Urinary bladder (tissue), 4 donors: ENCODE data around the gene MACF1. TPM values are rescaled to one million over a fixed set of nuclear protein-coding genes. Genes with fewer than 3 reads are reported as not detected.

Experiments used
- DNase-seq: peaks from one replicate; pipeline ENCODE4 v3.0.0-alpha.2; 2015; ENCODE audit errors: extremely low spot score
- H3K27ac ChIP-seq: one replicate; pipeline ENCODE4 v1.5.1; 2013; ENCODE audit warnings: low read depth, mild to moderate bottlenecking, moderate library complexity
- H3K36me3 ChIP-seq: one replicate; pipeline ENCODE4 v1.6.1; 2013; ENCODE audit warnings: mild to moderate bottlenecking, moderate library complexity; ENCODE audit not compliant: insufficient read depth
- H3K4me1 ChIP-seq: one replicate; pipeline ENCODE4 v1.6.1; 2013; ENCODE audit warnings: mild to moderate bottlenecking, moderate library complexity; ENCODE audit not compliant: insufficient read depth
- H3K4me3 ChIP-seq: one replicate; pipeline ENCODE4 v1.5.1; 2013; ENCODE audit warnings: low read depth, low read length
- WGBS: extraction: QIAGEN DNeasy Blood & Tissue Kit; methylation state at CpG from one replicate; pipeline ENCODE4 v1.1.7; 2013; 5-methylcytosine and 5-hydroxymethylcytosine counted together
- polyA plus RNA-seq: library from polyadenylated mRNA; stranded (reverse); fragments of 200-250 nt; gene quantifications from one replicate; pipeline ENCODE4 v1.2.3, GENCODE V29; 2013
- total RNA-seq: library from RNA; depleted of rRNA; stranded (reverse); fragments of >200 nt; gene quantifications from one replicate; pipeline ENCODE4 v1.2.3, GENCODE V29; 2014
- donor health status: healthy with polysubstance abuse.
- donor health status: healthy.

Gene MACF1
- total and polyA plus RNA-seq, 2 donors: 93.0 to 476 TPM

DNA sequence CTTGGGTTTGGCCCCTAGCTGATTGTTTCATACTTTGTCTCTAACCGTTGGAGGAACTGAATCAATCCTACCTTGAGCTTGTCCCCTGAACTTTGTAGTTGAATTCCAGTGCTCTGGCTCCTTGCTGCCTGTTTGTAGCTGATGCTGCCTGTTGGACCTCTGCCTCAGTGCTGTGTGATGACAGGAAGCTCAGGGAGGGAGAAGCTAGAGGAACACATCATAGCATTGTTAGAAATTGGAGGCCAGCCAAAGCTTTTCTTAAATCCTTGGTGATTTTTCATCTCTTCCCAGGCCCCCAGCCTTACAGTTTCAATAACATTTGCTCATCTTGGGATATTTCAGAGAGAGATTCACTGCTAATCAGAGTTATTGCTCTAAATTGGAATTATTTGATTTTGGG, 34.0 kb downstream of the MACF1 start:
- 10% methylated on average over 1 of the region's 1 CpG for WGBS
- Histone ChIP-seq H3K4me1 (no peaks in the 10 kb centered on the region), H3K4me3 (no peak overlapping the region), H3K27ac (no peak overlapping the region), H3K36me3 (no peaks in the 10 kb centered on the region)
- no peak for DNase-seq

DNA sequence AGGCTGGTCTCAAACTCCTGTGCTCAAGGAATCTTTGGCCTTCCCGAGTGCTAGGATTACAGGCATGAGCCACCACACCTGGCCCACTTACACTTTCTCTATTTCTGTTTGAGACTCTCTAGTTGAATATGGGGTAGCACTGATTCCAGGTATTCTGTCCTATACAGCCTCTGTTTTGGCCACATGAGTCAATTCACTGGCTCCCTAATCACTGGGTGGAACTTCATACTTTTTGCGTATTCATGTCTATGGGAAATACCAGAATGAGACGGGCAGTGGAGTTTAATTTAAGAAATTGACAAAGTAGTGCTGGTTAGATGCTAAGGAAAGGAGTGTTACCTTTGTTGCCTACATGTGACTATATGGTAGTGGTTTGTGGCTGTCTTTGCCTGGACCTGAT, 35.5 kb downstream of the MACF1 start:
- no peak overlapping the region for H3K4me3 ChIP-seq
- H3K4me1 ChIP-seq: no peaks in the 10 kb centered on the region
- no peaks in the 10 kb centered on the region for H3K36me3 ChIP-seq
- 88% methylated on average over 3 of the region's 3 CpGs for WGBS
- H3K27ac ChIP-seq: no peak overlapping the region
- no peak for DNase-seq

DNA sequence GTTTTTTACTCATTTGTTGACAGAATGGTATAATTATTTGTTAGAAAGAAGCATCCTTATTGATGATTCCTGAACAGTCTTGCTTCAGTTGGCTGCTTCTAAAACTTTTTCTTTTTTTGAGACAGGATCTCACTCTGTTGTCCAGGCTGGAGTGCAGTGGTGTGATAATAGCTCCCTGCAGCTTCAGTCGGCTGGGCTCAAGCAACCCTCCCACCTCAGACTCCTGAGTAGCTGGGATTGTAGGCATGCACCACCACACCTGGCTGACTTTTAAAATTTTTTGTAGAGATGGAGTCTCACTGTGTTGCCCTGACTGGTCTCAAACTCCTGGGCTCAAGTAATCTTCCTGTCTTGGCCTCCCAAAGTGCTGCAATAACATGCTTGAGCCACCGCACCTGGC, 38.8 kb downstream of the MACF1 start:
- 92% methylated on average over 2 of the region's 2 CpGs for WGBS
- Histone ChIP-seq H3K4me1 (no peaks in the 10 kb centered on the region), H3K36me3 (no peaks in the 10 kb centered on the region), H3K27ac (no peak overlapping the region), H3K4me3 (no peak overlapping the region)
- DNase-seq: no peak

DNA sequence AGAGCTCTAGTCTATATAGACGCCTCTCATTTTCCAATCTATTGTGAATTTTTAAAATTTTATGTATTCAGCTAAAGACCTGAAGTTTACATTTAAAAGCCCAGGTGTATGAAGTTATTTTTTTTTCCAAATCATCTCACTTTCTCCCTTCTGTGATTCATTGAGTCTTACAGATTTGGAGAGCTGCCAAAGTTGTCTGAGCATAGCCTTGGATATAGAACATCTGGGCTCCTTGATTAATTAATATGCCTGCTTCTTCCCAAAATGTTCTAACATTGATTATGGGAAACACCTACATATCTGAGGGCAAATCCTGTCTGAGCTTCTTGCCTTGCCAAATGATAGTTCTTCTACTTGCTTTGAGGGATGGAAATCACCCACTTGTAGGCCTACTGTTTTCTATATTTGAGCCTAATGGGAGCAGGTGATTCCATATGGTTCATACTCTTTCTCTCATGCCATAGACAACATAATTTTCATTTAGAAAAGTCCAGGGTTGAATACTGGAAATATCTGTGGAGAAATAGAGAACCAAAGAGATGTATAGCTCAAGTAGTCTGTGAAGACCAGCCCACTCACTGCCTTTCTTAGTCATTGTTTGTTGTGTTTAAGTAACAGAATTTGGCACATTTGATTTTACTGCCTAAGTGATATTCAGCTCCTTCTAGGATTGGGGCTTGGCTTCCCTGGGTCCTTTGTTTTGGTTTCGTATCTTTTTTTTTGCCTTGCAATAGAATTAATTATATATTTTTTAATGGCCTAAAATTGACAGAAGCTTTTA, 46.2 kb downstream of the MACF1 start:
- Histone ChIP-seq H3K4me3 (no peak overlapping the region), H3K4me1 (no peaks in the 10 kb centered on the region), H3K27ac (no peak overlapping the region), H3K36me3 (no peaks in the 10 kb centered on the region)
- DNase-seq: no peak
- 81% methylated on average over 2 of the region's 2 CpGs for WGBS

DNA sequence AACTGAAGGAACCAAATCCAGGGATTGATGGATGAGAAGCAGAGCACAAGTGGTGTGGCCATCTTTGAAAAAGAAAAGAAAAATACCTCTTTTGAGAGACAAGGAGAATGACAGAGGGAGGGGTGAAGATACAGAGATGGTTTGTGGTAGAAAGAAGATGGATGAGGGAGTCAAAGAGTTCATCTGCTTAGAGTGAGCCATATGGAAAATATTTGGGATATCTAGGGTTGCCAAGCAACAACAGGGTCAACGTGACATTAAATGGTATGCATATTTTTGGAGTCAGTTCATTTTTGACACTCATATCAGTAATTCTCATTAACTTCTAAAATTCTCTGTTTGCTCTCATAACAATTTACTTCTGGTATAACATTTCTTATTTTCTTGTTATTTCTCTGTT, 50.7 kb downstream of the MACF1 start:
- Histone ChIP-seq H3K36me3 (no peaks in the 10 kb centered on the region), H3K27ac (no peak overlapping the region)
- WGBS: 16% methylated on average over 1 of the region's 1 CpG

DNA sequence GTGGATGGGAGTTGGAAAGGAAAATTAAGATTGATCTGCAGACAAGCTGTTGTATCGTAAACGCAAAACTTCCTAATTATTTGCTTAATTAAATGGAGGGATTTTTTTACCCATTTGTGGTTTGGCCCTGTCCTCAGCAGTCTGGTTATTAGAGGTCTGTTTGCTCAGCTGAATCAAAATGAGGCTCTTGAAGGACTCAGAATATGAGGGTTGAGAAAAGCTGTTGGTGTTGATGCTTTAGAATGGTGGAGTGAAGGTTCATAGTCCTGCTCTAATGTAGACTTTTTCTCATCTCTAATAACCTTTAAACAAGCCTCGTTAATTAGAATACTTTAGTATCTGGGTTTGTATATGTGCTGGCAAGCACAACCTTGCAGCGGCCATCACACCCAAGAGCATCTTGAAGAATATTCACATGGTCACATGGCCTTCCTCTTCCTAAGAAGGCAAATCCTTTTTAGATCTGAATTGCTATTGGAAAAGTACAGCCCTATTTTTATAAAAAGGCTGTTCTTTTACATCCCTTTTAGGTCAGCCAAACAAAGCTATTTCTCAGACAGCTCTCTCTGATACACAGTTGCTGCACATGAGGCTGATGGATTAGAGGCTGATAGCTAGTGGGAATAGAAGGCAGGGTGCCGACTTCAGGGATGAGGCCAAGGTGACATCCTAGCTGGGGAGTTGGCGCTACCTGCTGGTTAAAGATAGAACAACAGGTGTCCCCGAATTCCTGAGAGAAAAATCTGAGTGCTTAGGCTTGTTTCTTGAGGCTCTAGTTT, 53.8 kb downstream of the MACF1 start:
- WGBS: 46% methylated on average over 7 of the region's 7 CpGs
- H3K36me3 ChIP-seq: no peaks in the 10 kb centered on the region
- DNase-seq: no peak
- H3K4me1 ChIP-seq: no peaks in the 10 kb centered on the region
- H3K27ac ChIP-seq: no peak overlapping the region
- H3K4me3 ChIP-seq: no peak overlapping the region

More for the DNA sequence above, 50.7 kb downstream of the MACF1 start:
- H3K4me1 ChIP-seq: no peaks in the 10 kb centered on the region
- no peak overlapping the region for H3K4me3 ChIP-seq
- DNase-seq: no peak

DNA sequence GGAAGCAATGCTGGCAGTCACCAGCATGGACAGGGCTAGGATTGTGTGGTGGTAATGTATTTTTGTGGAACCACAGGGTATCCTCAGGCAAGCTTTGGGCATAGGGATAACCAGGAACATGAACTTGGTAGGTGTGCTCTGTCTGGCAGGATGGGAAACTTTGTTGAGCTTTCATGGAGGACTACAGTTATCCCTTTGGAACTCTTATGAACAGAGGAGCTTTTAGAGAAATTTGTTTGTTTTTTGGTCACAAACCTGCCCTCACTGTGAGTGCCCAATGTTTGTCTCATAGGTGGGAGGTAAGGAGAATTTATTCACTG, 54.4 kb downstream of the MACF1 start:
- no peaks in the 10 kb centered on the region for H3K36me3 ChIP-seq

DNA sequence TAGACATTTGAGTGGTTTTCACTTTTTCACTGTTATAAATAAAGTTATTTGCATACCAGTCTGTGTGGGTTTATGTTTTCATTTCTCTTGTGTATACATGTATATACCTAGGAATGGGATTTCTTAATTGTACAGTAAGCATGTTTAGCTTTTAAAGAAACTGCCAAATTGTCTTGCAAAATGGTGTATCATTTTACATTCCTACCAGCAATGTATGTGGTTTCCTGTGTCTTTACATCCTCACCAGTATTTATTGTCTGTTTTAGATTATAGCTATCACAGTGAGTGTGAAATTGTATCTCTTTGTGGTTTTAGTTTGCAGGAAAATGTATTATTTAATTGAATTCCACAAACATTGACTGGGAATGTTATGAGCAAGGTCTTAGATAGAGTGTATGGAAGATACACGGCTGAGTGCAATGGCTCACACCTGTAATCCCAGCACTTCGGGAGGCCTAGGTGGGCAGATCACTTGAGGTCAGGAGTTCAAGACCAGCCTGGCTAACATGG, 57.3 kb downstream of the MACF1 start:
- H3K27ac ChIP-seq: no peak overlapping the region
- H3K36me3 ChIP-seq: no peaks in the 10 kb centered on the region
- no peak overlapping the region for H3K4me3 ChIP-seq
- H3K4me1 ChIP-seq: no peaks in the 10 kb centered on the region
- no peak for DNase-seq
- 77% methylated on average over 2 of the region's 2 CpGs for WGBS

More for the DNA sequence above, 54.4 kb downstream of the MACF1 start:
- Histone ChIP-seq H3K4me1 (no peaks in the 10 kb centered on the region), H3K4me3 (no peak overlapping the region), H3K27ac (no peak overlapping the region)
- no peak for DNase-seq

DNA sequence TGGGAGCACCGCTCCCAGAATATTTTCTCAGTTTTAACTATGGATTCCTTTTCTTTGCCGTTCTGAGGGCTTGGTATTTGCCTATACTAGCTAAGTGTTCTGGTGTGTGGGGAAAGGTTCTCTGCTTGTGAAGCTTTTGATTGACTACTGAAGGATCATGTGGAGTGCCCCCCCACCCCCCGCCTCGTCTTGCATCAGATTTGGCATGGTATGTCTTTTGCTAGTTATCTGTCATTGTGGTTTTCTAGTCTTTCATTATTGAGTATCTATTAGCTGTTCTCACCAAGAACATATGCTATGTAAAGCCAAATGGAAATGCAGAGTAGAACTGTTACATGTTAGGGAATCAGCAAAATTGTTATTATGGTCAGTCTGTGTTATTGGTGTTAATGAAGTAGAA, 58.3 kb downstream of the MACF1 start:
- 73% methylated on average over 4 of the region's 4 CpGs for WGBS
- no peaks in the 10 kb centered on the region for H3K4me1 ChIP-seq

DNA sequence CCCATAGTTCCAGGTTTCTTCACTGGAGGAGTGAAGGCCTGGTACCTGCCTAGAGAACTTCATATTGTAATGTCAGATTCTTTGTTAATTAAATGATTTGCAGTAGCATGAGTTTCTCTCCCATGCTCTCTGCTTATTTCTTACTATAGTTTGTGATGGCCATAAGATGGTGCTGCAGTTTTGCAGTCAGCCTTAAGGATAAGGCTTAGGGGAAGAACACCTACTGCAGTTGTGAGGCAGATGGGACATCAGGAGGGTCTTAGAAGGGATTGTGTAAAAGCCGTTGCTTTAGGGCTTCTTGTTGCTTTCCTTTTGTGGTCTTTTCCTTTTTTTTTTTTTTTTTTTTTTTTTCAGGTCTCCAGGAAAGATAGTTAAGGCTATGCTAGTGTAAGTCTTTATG, 61.8 kb downstream of the MACF1 start:
- WGBS: 17% methylated on average over 1 of the region's 1 CpG
- no peak overlapping the region for H3K4me3 ChIP-seq
- DNase-seq: no peak
- no peaks in the 10 kb centered on the region for H3K36me3 ChIP-seq
- H3K4me1 ChIP-seq: no peaks in the 10 kb centered on the region
- no peak overlapping the region for H3K27ac ChIP-seq

More for the DNA sequence above, 58.3 kb downstream of the MACF1 start:
- Histone ChIP-seq H3K4me3 (no peak overlapping the region), H3K27ac (no peak overlapping the region), H3K36me3 (no peaks in the 10 kb centered on the region)
- no peak for DNase-seq

DNA sequence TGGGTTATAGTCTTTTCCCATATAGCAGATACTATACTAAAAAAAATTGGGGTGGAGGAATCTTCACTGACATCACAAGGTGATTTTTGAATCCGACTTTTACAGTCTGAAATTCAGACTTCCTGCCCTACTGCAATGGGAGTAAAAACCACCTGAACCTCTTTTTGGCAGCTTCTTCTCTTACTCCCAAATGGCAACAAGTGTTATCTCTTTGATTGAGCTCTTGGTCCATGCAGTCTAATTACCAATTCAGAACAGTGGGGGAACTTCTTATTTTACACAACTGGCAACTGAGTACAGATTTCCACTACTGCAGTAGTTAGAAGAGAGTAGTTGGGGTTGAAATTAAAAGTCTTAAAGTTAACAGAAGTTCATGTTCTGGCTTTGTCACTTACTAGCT, 62.3 kb downstream of the MACF1 start:
- Histone ChIP-seq H3K36me3 (no peaks in the 10 kb centered on the region), H3K4me1 (peaks cover 1% of the 10 kb centered on the region), H3K4me3 (no peak overlapping the region), H3K27ac (no peak overlapping the region)
- WGBS: 74% methylated on average over 1 of the region's 1 CpG
- DNase-seq: no peak

DNA sequence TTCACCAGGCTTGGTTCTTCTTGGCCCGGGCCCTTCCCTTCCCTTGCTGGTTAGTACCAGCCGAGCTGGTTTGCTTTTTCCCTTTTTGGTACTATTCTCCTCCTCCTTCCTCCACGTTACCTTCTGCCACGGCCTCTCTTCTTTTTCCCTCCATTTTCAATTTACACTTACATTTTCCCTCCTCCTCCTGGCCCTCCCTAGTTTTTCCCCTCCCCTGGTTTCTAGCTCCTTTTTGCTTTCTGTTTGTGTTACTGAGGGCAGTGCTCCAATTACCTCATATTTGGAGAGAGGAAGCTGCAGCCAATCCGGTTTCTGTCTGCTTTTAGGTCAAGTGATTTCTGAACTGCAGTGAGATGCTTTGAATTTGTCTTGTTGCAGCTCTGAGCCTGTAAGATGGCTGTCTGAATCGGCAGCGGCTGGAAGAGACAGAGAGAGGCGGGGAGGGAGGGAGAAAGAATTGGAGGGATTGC, 63.7 kb downstream of the MACF1 start:
- Histone ChIP-seq H3K4me1 (peaks cover 1% of the 10 kb centered on the region), H3K4me3 (peak overlapping the region; percentile 28), H3K27ac (peak overlapping the region; percentile 63), H3K36me3 (no peaks in the 10 kb centered on the region)
- DNase-seq: peak; percentile 81
- WGBS: 4% methylated on average over 8 of the region's 8 CpGs

DNA sequence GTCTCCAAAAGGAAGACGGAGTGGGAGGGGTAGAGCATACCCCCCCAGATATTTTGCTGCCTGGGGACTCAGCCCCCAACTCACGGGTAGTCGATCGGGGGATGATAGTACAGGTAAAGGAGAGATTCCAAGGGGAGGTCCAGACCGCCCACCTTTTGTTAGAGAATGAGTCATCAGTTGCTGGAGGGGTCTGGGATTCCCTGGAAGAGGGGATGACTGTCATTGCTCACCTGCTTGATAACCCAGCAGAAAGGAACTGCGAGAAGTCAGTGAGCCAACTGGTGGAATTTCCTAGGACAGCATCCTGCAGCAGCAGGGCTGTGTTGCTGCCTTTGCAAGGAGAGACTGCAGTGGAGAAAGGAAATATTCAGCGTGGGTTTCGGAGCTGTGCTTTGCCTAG, 64.4 kb downstream of the MACF1 start:
- peaks cover 1% of the 10 kb centered on the region for H3K4me1 ChIP-seq
- no peak for DNase-seq
- H3K4me3 ChIP-seq: peak overlapping the region; percentile 28
- 35% methylated on average over 8 of the region's 8 CpGs for WGBS
- no peaks in the 10 kb centered on the region for H3K36me3 ChIP-seq
- H3K27ac ChIP-seq: peak overlapping the region; percentile 63

DNA sequence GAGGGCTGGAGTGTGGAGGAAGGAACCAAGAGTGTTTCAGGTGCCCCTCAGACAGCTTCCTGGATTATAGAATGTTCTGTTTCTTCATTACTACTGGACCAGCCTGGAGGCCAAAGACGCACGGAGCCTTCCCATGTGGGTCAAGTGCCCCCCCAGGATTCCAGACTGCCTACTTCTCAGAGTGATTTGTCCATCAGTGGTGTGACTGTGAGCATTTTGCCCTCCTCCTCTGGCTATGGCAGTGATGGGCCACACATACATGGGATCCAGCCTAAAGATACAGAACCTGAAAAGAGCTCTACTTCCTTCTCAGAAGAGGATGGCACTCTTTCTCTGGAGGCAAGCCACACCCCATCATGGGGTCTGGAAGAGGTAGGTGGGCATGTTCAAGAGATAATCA, 64.9 kb downstream of the MACF1 start:
- DNase-seq: no peak
- no peak overlapping the region for H3K4me3 ChIP-seq
- WGBS: 36% methylated on average over 2 of the region's 2 CpGs
- no peaks in the 10 kb centered on the region for H3K36me3 ChIP-seq
- H3K27ac ChIP-seq: peak overlapping the region; percentile 46
- H3K4me1 ChIP-seq: peaks cover 1% of the 10 kb centered on the region
